H54 (cell line): Measurements from ENCODE around the gene TRAF3.
"Not testable (repeated sequence)": the region's sequence is repeated elsewhere in the genome, so short reads cannot be mapped to it uniquely, and the experiment has no call there.

ENCODE experiments used
- DNase-seq: peaks from one replicate; pipeline ENCODE4 v3.0.0; 2011; ENCODE audit warnings: low spot score, mixed read lengths; ENCODE audit not compliant: insufficient read length
- FAIRE-seq: peaks from 3 replicates; lab custom pipeline; 2011; peaks lifted over from hg19 to GRCh38; lab: Jason Lieb, UNC
- POLR2A ChIP-seq: IDR thresholded peaks from 2 replicates; pipeline ENCODE4 v1.6.1; 2011; ENCODE audit warnings: low read depth, mild to moderate bottlenecking, low read length

TRAF3 gene

DNA sequence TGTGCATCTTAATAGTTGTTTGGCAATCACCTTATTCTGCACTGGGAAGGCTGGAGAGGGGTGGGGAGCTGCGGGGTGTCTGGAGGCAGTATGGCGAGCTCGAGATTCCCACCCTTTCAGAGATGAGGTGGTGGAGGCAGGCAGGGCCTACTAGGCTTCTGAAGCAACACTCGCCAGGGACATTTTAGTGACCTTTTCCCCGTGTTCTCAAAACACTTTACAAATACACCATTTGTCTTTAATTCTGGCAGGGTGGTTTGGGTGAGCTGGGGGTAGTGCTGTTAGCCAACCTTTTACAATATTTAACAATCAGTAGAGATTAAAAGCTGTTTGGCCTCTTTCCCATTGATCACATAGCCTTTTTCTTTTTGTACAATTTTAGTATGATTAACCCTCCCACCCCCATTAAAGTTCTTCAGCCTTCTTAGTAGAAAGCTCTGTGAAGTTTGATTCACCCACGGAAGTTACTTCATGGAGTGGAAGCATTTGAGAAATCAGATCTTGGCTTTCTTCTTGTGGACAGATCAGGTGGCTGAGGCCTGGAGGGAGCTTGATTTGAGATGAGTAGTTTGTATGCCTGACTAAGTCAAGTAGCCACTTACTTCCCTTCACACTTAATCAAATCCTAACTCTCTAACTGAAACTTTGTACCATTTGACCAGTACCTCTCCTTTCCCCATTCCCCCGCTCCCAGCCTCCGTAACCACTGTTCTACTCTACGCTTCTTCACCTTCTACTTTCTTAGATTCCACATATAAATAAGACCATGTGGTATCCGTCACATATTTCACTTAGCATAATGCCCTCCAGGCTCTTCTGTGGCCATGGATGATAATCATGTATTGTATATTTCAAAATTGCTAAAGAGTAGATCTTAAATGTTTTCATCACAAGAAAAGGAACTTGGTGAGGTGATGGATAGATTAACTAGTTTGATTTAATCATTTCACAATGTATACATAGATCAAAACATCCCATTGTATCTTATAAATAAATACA is 41.0 kb downstream of the TRAF3 start:
- peak; percentile 83 for FAIRE-seq
- TF ChIP-seq POLR2A = no peak
- no peak for DNase-seq

DNA sequence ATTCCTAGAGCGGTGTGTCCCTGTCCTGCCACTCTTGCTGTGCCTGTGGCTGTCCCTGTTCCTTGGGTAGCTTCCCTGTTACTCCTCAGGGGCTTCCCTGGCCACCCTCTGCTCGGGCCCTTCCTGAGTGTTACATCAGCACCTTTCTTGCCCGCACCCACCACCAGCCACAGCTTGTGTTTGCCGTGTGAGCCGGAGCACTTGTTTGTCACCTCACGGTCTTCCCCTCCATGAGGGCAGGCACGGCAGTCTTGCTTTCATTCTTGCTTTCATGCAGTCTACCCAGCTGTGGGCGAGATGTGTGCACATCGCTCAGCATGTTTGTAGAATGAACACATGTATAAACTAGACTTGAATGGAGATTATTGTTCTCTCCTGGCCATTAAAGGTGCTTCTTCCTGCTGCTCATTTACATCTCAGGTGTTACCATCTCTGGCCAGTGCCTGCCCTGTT is 42.0 kb downstream of the TRAF3 start:
- peak; percentile 43 for FAIRE-seq
- TF ChIP-seq POLR2A = no peak
- DNase-seq = no peak

DNA sequence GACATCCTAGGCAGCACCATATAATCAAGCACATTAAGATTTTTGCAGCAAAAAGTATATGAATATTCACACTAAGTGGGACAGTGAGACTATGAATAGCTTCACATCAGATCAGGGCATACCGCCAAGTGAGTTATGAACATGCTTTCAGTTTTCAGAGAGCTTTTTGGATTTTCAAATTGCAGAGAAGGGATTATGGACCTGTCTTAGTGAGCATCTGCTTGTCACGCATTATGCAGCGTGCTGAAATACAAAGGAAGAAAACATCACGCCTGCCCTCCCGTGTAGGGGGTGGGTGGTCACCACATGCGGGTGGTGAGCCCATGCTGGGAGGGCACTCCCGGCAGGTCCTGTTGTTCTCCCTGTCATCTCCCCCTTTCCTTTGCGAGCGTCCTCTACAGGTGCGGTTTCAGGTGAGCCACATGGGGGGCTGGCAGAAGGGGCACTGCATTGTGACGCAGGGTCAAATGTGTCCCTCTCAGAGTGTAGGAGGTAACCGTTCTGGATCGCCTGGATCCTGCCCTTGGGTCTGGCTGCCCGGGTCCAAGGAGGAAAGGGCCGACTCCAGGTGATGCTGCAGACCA is 42.6 kb downstream of the TRAF3 start:
- DNase-seq (no peak), FAIRE-seq (peak; percentile 38)
- no peak for TF ChIP-seq POLR2A

DNA sequence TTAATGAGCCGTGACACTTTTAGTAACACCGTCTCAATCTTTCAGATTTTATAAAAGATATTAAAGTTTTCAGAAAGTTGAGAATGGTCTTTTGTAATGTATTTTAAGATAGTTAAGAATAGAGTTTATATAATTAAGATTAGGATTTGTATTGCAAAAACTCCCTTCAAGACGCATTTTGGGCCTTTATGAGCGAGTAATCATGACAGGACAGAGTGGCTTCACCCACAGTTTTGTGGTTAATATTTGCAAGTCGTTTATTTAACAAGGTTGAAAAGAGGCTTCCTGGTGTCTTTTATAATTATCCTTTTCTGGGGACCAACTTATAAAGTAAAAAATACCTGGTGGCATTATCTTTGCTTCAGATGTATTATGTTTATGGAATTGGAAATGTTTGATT is 44.0 kb downstream of the TRAF3 start:
- FAIRE-seq = no peak
- no peak for DNase-seq
- TF ChIP-seq POLR2A = no peak

DNA sequence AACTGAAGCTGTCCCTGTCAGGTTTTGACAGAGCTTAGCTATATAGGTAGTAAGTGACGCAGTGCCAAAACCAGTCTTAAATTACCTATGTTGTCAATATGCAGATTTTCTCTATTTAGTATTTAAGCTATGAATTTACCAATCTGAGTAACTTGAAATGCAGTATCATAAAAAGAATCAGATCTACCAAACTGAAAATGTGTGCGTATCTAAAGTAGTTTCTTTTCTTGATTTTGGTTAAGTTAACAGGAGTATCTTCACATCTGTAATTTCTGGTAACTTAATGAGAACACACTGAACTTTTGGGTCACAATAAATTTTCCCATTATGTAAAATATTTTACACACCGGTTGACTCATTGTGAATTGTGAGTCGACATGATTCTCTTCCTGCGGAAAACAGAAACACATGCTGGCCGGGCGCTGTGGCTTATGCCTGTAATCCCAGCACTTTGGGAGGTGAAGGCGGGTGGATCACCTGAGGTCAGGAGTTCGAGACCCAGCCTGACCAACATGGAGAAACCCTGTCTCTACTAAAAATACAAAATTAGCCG is 45.1 kb downstream of the TRAF3 start:
- peak; percentile 33 for FAIRE-seq

DNA sequence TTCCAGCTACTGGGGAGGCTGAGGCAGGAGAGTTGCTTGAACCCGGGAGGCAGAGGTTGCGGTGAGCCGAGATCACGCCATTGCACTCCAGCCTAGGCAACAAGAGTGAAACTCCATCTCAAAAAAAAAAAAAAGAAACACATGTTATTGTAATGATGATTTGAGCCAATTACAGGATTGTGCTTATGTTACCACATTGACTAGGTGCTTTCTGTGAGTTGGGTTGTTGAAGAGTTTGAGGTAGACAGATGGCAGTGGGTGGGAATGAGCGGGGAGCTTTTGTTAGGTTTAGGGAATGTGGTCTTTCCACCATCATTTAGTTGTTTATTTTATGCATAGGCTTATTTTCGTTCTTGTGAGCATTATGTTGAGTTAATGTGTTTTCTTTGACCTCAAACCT is 45.6 kb downstream of the TRAF3 start:
- FAIRE-seq, DNase-seq: not testable (repeated sequence)

More for the DNA sequence above, 45.1 kb downstream of the TRAF3 start:
- no peak for TF ChIP-seq POLR2A
- no peak for DNase-seq

DNA sequence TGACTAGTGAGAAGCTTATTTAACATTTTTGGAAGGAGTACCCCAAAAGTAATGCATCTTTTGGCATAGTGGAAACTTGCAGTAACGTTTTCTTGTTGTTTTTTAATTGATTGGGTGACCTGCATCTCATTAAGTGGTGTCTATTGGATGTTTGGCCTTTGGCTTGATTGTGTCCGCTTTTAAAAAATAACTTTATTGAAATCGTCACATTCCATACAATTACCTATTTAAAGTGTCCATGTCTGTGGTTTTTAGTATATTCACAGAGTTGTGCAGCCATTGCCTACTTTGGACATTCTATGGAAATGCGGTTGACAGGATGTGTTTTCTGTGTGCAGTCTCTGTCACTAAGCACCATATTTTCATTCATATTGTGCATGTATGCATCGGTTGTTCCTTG is 46.3 kb downstream of the TRAF3 start:
- FAIRE-seq = no peak
- no peak for DNase-seq
- TF ChIP-seq POLR2A = no peak

DNA sequence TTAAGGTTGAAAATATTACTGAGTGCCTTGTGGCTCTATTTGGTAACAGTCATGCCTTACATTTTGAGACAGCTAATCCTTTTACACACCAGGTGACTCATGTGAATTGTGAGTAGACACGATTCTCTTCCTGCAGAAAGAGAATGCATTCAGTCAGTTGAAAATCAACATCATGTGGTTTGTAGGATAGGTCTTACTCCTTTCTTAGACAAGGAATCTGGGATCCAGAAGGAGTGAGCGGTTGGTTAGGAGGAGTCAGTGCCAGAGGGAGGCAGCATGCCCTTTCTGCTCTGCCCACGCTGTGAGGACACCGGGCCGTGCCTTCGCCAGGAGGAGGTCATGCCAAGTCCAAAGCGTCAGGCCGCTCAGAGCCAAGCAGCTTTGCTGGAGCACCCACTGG is 47.6 kb downstream of the TRAF3 start:
- DNase-seq (peak; percentile 48), FAIRE-seq (peak; percentile 98)
- no peak for TF ChIP-seq POLR2A

DNA sequence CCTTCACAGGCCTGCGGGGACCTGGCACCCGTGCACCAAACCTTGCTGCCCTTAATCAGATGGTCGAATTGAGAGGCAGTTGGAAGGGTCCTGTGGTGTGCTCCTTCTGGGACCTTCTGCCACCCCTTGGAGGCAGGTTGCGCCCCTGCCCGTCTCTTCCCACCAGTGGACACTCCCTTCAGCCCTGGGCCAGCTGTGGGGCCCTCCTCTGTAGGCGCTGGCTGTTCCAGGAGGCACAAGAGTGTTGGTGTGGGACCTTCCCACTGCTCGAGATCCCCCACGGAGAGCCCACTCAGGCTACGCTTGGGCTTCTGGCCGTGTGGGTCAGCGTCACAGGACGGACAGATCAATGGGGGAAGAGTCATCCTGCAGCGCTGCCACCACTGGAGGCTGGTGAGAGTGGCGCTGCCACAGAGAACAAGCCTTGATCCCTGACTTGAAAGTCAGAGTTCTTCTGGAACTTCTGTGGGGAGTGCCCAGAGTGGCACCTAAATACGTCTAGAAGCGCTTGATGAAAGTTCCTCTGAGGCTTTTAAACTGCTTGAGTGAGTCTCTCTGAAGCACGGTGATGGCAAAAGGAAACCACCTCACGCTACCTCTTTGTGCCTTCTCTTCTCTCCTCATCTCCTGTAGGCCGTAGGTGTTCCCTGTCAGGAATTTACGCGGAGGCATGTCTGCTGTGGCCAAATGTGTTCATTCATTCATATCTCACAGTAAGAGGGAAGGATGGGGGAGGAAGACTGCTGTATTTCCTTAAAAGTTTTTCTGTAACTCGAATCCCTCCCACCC is 48.3 kb downstream of the TRAF3 start:
- TF ChIP-seq POLR2A = no peak
- no peak for DNase-seq
- no peak for FAIRE-seq

DNA sequence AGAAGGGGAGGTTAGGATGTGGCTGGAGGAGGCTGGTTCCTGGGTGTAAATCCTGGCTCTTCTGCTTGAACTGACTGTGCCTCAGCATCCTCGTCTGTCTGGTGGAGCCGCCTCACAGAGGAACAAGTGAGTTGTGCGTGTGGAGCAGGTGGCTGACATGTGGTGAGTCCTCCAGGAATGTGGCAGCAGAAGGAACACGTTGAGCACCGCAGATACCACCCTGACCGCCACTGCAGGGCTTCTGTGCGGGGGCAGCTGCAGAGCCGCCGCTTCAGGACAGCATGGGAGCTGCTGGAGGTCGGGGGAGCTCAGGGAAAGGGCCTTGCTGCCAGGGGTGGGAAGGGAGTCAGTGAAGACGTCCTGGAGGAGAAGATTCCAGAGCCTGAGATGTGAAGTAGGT is 48.9 kb downstream of the TRAF3 start:
- DNase-seq (no peak), FAIRE-seq (no peak)
- no peak for TF ChIP-seq POLR2A

DNA sequence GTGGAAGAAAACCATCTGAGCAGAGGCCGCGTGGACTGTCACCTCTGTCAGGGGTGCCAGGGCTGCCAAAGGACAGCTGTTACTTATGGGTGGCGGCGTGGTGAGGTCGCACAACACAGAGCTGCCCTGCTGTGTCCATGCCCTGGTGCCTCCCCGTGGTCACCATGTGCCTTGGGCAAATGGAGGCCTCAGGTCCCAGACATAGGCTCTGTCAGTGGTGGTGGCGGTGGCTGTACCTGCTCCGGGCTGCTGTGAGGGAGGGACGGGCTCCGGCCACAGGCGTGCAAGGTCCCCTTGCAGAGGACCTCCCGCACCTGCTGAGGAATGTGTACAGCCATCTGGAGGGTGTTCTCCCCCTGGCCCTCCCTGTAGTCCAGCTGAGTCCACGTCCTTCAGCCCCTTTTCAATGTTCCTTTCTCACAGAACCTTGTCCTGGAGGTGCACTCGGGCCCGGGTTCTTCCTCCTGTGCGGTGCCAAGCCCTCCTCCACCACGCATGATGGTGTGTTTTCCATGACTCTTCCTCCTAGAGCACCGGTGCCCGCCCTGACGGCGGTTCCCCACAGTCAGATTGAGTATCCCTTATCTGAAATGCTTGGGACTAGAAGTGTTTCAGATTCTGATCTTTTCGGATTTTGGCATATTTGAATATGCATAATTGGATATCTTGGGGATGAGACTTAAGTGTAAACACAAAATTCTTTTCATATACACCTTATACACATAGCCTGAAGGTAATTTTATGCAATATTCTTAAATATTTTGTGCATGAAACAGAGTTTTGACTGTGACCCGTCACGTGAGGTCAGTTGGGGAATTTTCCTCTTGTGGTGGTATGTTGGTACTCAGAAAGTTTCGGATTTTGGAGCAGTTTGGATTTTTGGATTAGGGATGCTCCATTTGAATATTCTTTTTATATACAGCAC is 49.8 kb downstream of the TRAF3 start:
- DNase-seq (no peak), FAIRE-seq (no peak)
- no peak for TF ChIP-seq POLR2A

DNA sequence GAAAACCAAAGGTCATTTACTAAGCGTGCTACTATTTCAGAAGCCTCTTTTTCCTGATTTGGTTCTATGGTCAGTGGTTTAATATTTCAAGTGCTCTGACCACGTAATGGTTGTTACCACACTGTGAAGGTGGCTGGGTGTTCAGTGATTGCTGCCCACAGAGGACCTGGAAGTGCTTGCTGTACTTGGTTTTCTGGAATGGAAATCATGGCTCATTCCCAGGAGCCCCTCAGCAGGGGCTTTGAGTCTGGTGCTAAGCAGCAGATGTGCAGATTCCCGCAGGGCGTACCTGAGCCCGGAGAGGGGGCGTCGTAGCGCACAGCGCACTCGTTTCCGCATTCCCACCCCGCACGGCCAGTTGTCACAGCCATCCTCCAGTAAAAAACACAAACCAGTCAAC is 50.5 kb downstream of the TRAF3 start:
- TF ChIP-seq POLR2A = no peak
- no peak for DNase-seq
- no peak for FAIRE-seq

DNA sequence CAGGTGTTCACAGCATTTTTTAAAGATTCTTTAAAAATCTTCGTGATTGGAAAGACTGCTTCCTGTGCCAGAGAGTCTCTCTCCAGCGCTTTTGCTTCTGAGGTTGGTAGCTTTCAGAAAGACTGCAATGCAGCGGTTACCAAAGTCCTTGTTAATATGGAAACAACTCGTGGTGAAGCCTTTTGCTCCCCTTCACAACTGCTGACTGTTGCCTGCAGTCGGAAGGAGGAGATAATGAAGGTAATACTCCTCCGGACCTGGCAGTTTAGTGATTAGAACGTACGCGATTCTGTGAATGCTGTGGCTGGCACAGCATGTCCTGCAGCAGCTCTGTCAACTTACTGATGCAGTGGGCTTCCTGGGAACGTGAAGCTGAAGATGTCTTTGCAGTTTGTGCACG is 50.9 kb downstream of the TRAF3 start:
- no peak for TF ChIP-seq POLR2A
- no peak for DNase-seq
- FAIRE-seq = no peak
